BJ (cell line): ENCODE data around the gene MYH1. TPM values are rescaled to one million over a fixed set of nuclear protein-coding genes. Genes with fewer than 3 reads are reported as not detected.

Source experiments
- CTCF ChIA-PET: fragments of 350-600 bp; formaldehyde crosslinking; extraction: SDS; loops from one replicate; lab custom pipeline; 2021; ENCODE audit warnings: antibody characterized with exemption, inconsistent platforms; lab: Yijun Ruan, JAX
- POLR2A ChIA-PET: fragments of 300-600 bp; sonication (Branson Sonifier 250); formaldehyde crosslinking; extraction: SDS; loops from one replicate; lab custom pipeline; 2021; ENCODE audit warnings: antibody characterized with exemption; lab: Charles Lee
- DNase-seq: peaks from one replicate; pipeline ENCODE4 v3.0.0-alpha.2; 2011; ENCODE audit warnings: low read depth
- H3K27me3 ChIP-seq: 2 replicates; pipeline ENCODE4 v1.6.0; 2011; ENCODE audit warnings: low read length; ENCODE audit not compliant: control insufficient read depth, insufficient read depth
- H3K36me3 ChIP-seq: 2 replicates; pipeline ENCODE4 v1.5.1; 2011; ENCODE audit warnings: low read length; ENCODE audit not compliant: control insufficient read depth, insufficient read depth
- H3K4me3 ChIP-seq: 2 replicates; pipeline ENCODE4 v1.5.1; 2011; ENCODE audit warnings: low read depth, mild to moderate bottlenecking, control low read depth, low read length
- polyA plus RNA-seq: library from polyadenylated mRNA; depleted of rRNA; stranded (reverse); fragments of >200 nt; gene quantifications from 2 replicates; pipeline ENCODE4 v1.2.3, GENCODE V29; 2011
- TF ChIP-seq, protein P1 (sequence below): IDR thresholded peaks from 2 replicates; pipeline ENCODE4 v1.5.1; 2011; ENCODE audit warnings: low read depth, mild to moderate bottlenecking, control low read depth, inconsistent platforms, low read length, moderate library complexity; ENCODE audit not compliant: insufficient read depth

MYH1 gene
- polyA plus RNA-seq, 1 experiment = 0.01 TPM

DNA sequence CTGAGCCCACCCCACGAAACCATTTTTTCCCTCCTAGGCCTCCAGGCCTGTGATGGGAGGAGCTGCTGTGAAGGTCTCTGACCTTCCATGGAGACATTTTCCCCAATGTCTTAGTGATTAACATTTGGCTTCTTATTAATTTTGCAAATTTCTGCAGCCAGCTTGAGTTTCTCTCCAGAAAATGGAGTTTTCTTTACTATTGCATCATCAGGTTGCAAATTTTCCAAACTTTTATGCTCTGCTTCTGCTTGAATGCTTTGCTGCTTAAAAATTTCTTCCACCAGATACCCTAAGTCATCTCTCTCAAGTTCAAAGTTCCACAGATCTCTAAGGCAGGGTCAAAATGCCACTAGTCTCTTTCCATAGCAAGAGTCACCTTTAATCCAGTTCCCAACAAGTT lies 36.1 kb downstream of the MYH1 start:
- Histone ChIP-seq H3K36me3 (no peaks in the 10 kb centered on the region), H3K27me3 (no peaks in the 10 kb centered on the region), H3K4me3 (no peak overlapping the region)
- TF ChIP-seq, protein P1, sequence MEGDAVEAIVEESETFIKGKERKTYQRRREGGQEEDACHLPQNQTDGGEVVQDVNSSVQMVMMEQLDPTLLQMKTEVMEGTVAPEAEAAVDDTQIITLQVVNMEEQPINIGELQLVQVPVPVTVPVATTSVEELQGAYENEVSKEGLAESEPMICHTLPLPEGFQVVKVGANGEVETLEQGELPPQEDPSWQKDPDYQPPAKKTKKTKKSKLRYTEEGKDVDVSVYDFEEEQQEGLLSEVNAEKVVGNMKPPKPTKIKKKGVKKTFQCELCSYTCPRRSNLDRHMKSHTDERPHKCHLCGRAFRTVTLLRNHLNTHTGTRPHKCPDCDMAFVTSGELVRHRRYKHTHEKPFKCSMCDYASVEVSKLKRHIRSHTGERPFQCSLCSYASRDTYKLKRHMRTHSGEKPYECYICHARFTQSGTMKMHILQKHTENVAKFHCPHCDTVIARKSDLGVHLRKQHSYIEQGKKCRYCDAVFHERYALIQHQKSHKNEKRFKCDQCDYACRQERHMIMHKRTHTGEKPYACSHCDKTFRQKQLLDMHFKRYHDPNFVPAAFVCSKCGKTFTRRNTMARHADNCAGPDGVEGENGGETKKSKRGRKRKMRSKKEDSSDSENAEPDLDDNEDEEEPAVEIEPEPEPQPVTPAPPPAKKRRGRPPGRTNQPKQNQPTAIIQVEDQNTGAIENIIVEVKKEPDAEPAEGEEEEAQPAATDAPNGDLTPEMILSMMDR = no peak
- DNase-seq = no peak
- POLR2A ChIA-PET = no interaction called here
- CTCF ChIA-PET = no interaction called here

DNA sequence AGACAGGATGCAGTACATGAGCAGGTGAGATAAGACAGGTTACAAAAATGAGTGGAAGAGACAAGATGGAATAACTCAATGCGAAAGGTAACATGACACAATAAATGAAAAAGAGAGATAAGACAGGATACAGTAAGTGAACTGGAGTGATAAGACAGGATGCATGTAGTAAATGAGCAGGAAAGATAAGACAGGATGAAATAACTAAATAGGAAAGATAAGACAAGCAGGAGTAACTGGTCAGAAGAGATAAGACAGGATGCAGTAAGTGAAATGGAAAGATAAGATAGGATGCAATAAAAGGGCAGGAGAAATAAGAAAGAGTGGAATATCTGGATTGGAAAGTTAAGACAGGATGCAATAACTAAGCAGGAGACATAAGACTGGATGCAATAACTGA lies 40.6 kb downstream of the MYH1 start:
- no peaks in the 10 kb centered on the region for H3K27me3 ChIP-seq
- no peak overlapping the region for H3K4me3 ChIP-seq
- no peaks in the 10 kb centered on the region for H3K36me3 ChIP-seq
- POLR2A ChIA-PET = no interaction called here
- DNase-seq = no peak
- CTCF ChIA-PET = no interaction called here
- TF ChIP-seq, protein P1 = no peak

DNA sequence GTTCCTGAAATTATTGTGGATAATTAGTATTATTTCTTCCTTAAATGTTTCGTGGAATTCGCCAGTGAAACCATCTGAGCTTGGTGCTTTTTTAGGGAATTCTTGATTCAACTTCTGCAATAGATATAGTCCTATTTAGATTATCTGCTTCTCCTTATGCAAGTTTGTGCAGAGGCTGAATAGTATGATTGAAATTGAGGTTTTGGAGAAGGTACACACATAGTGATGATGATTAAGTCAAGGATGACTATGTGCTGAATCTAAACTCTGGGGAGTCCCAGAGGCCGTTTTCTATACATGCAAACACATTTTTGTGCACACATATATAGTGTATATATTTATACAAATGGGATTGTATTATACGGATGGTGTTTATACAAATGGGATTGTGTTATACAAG lies 43.8 kb downstream of the MYH1 start:
- DNase-seq = no peak
- Histone ChIP-seq H3K4me3 (no peak overlapping the region), H3K36me3 (no peaks in the 10 kb centered on the region), H3K27me3 (no peaks in the 10 kb centered on the region)
- ChIA-PET POLR2A (no interaction called here), CTCF (no interaction called here)
- TF ChIP-seq, protein P1 = no peak

DNA sequence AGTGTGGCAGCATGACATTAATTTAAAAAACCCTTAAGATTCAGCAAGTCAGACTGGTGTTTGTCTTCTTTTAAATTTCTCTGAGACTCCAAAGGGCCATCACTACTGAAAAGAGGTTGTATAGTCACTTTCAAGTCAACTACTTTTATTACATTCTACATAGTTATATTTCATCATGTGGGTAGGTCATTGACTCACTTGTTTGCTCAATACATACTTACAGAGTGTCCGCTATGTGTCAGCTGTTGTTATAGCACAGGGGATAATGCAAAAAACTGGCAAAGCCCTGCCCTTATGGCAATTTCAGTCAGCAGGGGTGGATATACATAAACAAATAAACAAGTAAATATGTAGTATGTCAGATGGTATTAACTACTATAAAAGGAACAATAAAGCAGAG lies 46.5 kb downstream of the MYH1 start:
- no peak for DNase-seq
- ChIA-PET CTCF (no interaction called here), POLR2A (no interaction called here)
- TF ChIP-seq, protein P1 = no peak
- Histone ChIP-seq H3K36me3 (no peaks in the 10 kb centered on the region), H3K4me3 (no peak overlapping the region), H3K27me3 (no peaks in the 10 kb centered on the region)

DNA sequence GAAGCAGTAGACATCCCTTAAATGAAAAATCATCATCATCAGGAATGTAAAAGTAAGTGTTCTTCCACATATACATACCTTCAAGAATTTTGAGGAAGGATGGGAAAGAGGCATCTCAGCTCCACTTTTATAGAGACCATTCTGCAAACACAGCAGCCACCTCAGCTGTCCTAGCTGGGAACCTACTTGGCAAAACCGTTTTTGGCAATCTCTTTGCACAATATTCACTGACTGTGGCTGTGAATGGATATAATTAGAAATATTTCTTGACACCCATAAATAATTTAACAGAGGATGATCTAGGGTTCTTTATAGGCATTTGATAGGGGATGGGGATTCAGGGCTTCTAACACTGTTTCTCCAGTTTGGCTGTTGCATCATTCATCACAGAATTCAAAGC lies 48.9 kb downstream of the MYH1 start, which contains the start of gene MYH4:
Gene MYH4 (minus strand): TSS at position 101 of the 400 bp plus-strand sequence. CDS start 2,814 bp downstream, outside the sequence.
- POLR2A ChIA-PET = no interaction called here
- Histone ChIP-seq H3K4me3 (no peak within 1 kb of the TSS), H3K36me3 (no peaks in the 10 kb centered on the region), H3K27me3 (no peaks in the 10 kb centered on the region)
- DNase-seq = no peak
- TF ChIP-seq, protein P1 = no peak
- CTCF ChIA-PET = no interaction called here
